NCI-H524 (cell line): ENCODE measurements around the gene KIF22.

Source experiments
- DNase-seq, 2 experiments: peaks; one replicate each; lab custom pipeline; 2025; lab: John Stamatoyannopoulos, UW

The KIF22 gene

GRCh38 chr16:29804020-29804419 is 13.5 kb downstream of the KIF22 start:
- DNase-seq = no peak

- peak; percentile 32 to 72 for DNase-seq
Measured at GRCh38 chr16:29804455-29805231, 14.1 kb downstream of the KIF22 start.

DNA sequence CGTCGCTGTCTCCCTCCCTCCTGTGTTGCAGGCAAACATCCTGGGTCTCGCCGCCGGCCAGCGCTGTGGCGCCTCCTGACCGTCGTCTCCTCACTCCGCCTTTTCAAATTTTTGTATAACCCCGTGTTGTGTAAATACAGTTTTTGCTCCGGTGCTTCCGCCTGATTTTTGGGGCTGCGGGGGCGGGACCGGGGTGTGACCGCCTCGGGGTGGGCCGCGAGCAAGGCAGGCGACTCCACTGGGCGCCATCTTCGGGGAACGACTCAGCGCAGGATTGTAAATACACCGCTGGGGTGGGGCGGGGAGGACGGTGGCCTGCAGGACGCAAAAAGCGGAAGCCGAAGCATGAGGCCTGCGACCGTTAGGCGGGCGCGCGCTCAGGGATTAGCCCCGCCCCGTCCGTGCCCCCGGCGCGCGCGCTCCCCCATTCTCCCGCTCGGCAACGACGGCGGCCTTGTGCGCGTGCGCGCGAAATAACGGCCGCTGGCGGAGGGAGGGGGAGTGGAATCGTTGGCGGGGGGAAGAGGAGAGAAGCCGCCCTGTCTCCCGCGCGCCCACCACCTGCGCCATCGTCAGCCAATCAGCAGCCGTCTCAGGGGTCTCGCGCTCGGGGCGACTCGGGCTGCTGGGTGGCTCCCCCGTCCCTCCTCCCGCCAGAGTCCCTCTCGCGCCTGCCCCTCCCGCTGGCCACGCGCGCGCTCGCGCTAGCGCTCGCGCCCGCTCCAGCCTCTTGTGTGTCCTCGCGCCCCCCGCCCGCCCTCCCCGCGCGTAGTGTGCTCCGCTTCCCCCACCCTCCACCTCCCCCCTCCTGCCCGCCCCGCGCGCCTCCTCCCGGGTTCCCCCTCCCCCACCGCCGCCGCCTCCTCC is 14.9 kb downstream of the KIF22 start:
- peak; percentile 99 to 100 for DNase-seq

DNA sequence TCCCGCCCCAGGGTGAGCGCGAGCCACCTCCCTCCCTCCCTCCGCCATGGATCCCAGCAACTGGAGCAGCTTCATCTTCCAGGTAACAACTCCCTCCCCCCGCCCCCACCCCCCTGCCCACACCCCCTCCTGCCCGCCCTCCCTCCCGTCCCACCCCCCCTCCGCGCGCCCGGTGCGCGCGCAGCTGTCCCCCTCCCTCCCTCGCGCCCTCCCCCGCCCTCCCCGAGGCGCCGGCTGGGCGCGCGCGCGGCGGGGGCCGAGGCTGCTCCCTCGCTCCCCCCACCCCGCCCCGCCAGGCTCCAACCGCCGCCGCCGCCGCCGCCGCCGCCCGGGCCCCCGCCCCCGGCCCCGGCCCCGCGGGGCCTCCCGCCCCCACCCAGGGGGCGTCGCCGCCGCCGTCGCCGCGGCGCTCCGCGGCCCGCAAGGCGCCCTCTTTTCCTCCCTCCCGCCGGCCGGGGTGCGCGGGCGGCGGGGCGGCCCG is 15.6 kb downstream of the KIF22 start, which contains the start of gene MAZ:
MAZ (plus strand) TSS at position 431 of the 481 bp plus-strand sequence. CDS start 173 bp downstream, outside the sequence.
- no peak for DNase-seq

- DNase-seq = peak; percentile 57 to 70
Measured at GRCh38 chr16:29806641-29807425, 16.3 kb downstream of the KIF22 start.

GRCh38 chr16:29807426-29808218 is 17.1 kb downstream of the KIF22 start:
- DNase-seq = peak; percentile 83 to 91

DNA sequence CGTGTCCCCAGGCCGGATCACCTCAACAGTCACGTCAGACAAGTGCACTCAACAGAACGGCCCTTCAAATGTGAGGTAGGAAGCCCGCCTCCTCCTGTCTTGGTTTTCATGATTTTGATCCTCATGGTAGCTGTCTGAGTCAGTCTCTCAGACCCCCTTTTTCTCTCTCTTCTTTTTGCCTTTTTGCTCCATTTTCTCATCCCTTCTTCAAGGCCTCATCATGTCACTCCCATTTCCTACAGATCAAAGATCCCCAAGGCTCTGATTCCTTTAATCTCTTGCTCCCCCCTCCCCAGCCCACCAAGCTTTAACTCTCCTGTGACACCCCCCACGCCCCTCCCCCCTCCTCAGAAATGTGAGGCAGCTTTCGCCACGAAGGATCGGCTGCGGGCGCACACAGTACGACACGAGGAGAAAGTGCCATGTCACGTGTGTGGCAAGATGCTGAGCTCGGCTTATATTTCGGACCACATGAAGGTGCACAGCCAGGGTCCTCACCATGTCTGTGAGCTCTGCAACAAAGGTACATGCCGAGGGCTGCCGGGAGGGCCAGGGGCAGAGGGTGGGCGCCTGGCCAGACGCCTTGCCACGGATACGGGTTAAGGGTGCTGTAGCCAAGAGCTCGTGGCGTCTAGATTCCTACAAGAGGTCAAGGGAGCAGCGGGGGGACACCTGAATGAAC is 17.8 kb downstream of the KIF22 start:
- DNase-seq = no peak

DNA sequence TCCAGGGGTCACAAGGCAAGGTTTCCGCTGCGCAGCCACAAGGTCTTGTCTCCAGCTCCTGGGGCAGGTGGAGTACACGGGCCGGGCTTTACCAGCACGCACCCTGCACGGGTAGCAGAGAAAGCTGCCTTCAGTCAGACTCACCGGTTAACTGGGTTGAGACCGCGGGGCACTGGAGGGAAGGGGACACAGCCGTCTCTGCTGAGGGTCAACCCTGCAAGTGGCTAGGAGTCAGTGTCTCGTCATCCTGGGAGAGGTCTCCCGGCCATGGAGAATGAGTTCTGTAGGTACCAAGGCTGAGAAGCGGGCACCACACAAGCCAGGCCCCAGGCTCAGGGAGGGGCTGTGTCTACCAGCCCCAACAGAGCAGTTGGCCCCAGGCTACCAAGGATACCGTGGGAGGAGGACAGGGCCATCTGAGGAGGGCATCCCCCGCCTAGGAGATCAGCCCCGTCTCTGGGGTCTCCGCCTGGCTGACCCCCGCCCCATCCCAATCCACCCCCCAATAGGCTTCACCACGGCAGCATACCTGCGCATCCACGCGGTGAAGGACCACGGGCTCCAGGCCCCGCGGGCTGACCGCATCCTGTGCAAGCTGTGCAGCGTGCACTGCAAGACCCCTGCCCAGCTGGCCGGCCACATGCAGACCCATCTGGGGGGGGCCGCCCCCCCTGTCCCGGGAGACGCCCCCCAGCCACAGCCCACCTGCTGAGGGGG is 18.6 kb downstream of the KIF22 start:
- no peak for DNase-seq

GRCh38 chr16:29809850-29810698 is 19.5 kb downstream of the KIF22 start:
- no peak for DNase-seq

DNA sequence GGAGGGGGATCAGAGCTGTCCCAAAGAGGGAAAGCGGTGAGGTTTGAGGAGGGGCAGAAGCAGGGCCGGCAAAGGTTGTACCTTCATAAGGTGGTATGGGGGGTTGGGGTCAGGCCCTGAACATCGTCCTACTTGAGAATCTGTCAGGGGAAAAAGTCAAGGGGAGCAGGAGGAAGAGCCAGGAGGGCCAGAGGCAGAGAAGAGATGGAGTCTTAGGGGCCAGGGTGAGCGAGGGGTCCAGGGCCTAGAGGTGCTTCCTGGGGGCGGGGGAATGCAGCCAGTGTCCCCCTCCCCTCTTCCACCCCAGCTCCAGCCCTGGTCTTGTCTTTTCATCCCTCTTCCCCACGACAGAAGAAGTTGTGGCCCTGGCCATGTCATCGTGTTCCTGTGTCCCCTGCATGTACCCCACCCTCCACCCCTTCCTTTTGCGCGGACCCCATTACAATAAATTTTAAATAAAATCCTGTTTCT is 20.2 kb downstream of the KIF22 start:
- DNase-seq = peak in 1 of 2 experiments; percentile 49

- DNase-seq = peak; percentile 90 to 98
Measured at GRCh38 chr16:29811170-29811895, 20.8 kb downstream of the KIF22 start.

- peak; percentile 88 to 93 for DNase-seq
Measured at GRCh38 chr16:29811896-29812665, 21.5 kb downstream of the KIF22 start, which contains the start of gene PRRT2. Gene PRRT2, plus strand, starts transcription at chr16:29812193. Its CDS starts 862 bp downstream, at chr16:29813055.

DNA sequence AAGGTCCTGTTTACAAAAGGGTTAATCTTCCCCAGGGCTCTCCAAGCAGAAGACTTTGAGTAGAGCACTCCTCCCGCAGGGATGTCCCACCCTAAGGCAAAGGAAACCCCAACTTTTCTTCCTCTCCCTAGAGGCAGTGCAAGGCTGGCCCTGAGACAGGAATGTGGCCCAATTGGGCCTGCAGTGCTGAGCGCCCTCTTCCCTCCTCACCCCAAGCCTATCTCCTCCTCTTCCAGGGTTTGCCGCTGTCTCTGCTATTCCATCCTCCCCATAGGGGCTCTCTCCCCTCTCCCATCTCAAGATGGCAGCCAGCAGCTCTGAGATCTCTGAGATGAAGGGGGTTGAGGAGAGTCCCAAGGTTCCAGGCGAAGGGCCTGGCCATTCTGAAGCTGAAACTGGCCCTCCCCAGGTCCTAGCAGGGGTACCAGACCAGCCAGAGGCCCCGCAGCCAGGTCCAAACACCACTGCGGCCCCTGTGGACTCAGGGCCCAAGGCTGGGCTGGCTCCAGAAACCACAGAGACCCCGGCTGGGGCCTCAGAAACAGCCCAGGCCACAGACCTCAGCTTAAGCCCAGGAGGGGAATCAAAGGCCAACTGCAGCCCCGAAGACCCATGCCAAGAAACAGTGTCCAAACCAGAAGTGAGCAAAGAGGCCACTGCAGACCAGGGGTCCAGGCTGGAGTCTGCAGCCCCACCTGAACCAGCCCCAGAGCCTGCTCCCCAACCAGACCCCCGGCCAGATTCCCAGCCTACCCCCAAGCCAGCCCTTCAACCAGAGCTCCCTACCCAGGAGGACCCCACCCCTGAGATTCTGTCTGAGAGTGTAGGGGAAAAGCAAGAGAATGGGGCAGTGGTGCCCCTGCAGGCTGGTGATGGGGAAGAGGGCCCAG is 22.4 kb downstream of the KIF22 start:
- no peak for DNase-seq

DNA sequence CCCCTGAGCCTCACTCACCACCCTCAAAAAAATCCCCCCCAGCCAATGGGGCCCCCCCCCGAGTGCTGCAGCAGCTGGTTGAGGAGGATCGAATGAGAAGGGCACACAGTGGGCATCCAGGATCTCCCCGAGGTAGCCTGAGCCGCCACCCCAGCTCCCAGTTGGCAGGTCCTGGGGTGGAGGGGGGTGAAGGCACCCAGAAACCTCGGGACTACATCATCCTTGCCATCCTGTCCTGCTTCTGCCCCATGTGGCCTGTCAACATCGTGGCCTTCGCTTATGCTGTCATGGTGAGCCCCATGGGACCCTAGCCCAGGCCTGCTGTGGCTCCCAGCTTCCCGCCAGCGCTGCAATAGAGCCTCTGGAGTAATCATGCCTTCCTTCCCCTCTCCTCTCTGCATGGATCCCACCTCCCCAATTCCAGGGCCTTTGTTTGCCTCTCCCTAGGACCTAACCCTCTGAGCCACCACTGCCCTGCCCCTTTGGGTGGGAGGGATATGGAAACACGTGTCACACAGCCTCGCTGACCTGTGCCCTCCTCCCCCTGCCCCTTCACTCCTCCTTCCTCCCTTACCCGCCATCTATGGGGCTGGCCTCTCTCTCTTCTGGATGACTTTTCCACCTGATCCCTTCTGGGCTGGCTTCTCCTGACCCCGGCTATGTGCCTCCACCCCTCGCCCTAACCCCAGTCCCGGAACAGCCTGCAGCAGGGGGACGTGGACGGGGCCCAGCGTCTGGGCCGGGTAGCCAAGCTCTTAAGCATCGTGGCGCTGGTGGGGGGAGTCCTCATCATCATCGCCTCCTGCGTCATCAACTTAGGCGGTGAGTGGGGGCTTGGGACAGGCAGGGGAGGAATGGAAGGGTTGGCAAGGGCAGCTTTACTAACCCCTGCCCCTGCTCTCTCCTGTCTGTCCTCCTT is 23.4 kb downstream of the KIF22 start:
- no peak for DNase-seq

DNA sequence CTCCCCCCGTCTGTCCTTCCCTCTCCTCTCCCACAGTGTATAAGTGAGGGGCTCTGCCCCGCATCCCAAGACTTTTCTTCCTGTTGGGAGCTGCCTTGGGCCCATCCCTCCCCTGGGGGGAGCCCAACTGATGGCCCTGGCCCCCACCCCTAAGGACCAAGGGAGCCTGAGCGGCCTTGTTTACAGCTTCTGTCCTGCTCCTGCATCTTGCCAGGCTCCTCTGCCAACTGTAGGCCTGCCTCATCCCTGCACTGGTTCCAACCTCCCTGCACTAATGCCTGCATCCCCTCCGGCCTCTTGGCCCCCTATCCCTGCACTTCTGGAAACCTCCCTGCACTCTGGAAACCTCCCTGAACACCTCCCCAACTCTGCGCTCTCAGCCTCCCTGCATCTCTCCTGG is 24.0 kb downstream of the KIF22 start:
- DNase-seq = no peak
